HUDEP-2 (cell line): ENCODE measurements around the gene SERINC2.
"Not testable (repeated sequence)": the region's sequence is repeated elsewhere in the genome, so short reads cannot be mapped to it uniquely, and the experiment has no call there.

Source experiments
- DNase-seq, 76 experiments: peaks; one replicate each; lab custom pipeline; 2025; ENCODE audit not compliant: unreplicated experiment in 76 of 76; lab: John Stamatoyannopoulos, UW

SERINC2 gene

GRCh38 chr1:31382379-31382989 is 30.5 kb upstream of the SERINC2 start:
- no peak for DNase-seq

GRCh38 chr1:31383967-31384366 is 29.0 kb upstream of the SERINC2 start:
- no peak for DNase-seq

GRCh38 chr1:31386576-31387243 is 26.3 kb upstream of the SERINC2 start:
- DNase-seq, result not testable (repeated sequence)

GRCh38 chr1:31387612-31388011 is 25.4 kb upstream of the SERINC2 start:
- no peak for DNase-seq

GRCh38 chr1:31389616-31390015 is 23.4 kb upstream of the SERINC2 start:
- no peak for DNase-seq

DNA sequence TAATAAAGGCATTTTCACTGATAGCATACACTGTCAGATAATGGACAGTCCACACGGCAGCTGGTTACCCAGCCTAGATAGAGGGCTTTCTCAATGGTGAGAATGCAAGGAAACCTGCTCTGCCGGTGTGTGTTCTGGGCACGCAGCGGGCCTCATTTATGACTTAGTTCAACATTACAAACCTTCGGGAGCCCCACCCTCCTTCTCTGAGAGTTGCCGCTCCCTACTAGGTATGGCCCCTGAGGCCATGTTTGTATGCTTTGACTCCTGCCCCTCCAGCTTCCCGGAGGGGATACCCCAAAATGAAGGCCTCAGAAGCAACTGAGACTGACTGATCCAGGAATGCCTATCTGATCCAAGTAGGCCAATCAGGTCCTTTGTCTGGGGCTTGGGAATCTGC is 22.9 kb upstream of the SERINC2 start:
- no peak for DNase-seq

DNA sequence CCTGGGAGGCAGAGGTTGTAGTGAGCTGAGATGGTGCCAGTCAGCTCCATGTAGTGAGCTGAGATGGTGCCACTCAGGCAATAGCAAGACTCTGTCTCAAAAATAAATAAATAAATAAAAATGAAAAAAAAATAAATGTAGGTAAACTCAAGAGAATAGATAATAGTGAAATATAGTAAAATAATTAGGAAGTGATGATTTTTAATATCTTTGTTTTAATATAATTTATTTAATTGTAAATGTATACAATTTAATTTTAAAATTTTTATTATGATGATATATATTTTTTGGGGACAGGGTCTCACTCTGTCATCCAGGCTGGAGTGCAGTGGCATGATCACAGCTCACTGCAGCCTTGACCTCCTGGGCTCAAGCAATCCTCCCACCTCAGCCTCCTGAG is 19.6 kb upstream of the SERINC2 start:
- DNase-seq, result no peak

- peak in 61 of 76 experiments; percentile 8 to 76 (median 57) for DNase-seq
Measured at GRCh38 chr1:31394584-31395193, 18.3 kb upstream of the SERINC2 start.

DNA sequence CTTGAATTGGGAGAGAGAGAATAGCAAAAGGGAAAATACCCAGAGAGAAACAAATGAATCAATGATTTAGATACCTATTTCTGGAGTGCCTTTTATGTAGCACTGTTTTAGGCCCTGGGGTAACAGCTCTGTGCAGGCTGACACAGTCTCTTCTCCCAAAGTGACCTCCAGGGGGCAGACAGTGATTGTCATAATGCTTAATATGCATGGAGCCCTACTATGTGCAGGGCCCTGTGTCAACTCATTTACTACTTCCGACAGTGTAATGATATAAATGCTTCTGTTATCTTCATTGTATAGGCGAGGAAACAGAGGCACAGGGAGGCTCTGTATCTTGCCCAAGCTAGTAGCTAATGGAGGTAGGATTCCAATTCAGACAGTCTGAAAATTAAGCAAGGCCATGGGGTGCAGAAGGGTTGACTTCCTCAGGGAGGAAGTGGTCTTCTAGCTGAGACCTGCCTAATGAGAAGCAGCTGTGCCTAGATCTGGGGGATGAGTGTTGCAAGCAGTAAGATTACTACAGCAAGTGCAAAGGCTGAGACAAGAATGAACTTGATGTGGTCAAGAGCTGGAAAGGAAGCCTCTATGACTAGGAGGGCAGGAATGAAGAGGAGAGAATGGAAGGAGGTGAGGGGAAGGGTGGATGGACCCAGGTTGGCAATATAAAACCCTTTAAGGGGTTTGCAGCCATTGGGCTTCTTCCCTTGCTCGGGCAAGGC is 16.2 kb upstream of the SERINC2 start:
- peak in 13 of 76 experiments; percentile 5 to 21 (median 12) for DNase-seq

DNA sequence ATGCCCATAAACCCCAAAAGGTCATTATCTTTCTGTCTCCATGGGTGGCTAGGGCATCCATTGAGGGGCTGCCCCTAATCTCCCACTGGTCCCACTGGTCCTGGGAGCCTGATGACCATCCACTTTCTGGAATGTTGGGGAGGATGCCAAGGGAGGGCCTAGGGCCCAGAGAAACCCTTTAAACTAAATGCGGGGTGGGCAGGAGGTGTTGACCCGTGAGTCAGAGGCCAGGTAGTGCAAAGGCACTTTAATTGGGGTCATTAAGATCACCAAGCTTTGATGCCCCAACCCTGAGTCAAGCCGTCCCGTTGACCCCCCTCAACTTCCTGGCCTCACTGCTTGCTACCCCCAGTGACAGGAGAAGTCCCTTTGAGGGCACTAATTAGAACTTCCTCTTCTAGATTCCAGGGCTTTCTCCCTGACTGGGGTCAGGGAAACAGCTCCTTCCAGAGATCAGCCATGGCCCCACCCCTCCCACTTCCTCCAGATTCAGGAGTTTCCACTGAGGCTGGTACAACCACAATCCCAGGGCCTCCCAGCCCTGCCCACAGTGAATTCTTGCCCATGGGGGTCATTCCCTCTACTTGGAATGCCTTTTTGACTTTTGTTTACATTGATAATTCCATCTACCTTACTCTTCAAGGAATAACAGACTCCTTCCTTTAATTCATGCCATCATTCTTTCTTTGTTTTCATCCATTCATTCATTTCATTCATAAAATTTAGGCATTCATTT is 15.5 kb upstream of the SERINC2 start:
- DNase-seq, result no peak

DNA sequence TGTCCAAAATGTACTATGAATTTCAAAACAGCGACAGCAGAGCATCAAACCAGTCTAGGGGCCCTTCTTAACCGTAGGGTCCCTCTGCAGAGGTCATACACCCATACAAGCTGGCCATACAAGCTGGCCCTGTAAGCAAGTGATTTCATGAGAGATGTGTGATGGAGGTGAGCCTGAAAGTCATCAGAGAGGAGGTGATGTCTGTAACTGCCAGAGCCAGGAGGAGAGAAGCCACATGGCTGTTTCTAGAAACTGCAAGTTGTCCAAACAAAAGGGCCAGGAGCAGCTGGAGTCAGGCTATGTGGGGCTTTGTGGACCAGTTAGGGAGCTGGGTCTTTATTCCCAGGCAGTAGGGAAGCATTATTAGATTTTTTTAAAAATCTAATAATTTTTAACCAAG is 14.8 kb upstream of the SERINC2 start:
- no peak for DNase-seq

- no peak for DNase-seq
Measured at GRCh38 chr1:31399976-31400375, 13.0 kb upstream of the SERINC2 start.

- no peak for DNase-seq
Measured at GRCh38 chr1:31400393-31400792, 12.6 kb upstream of the SERINC2 start.

DNA sequence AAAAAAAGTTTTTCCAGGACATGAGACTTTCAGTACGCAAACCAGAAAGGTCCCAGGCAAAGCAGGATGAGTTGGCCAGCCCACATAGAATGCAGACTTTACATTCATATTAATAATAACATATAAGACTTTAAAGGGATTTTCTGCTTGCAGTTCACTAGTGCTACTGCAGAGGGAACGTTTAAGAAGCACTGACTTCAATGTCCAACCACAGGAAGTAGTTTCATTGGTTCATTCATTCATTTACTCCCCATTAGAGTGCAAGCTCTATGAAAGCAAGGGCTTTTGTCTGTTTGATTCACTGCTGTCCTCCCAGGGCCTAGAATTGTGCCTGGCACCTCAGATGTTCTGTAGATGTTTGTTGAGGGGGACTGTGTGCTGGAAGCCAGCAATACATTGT is 11.8 kb upstream of the SERINC2 start:
- DNase-seq, result no peak

- no peak for DNase-seq
Measured at GRCh38 chr1:31405578-31406245, 7.3 kb upstream of the SERINC2 start.

- no peak for DNase-seq
Measured at GRCh38 chr1:31407029-31407626, 5.9 kb upstream of the SERINC2 start.

DNA sequence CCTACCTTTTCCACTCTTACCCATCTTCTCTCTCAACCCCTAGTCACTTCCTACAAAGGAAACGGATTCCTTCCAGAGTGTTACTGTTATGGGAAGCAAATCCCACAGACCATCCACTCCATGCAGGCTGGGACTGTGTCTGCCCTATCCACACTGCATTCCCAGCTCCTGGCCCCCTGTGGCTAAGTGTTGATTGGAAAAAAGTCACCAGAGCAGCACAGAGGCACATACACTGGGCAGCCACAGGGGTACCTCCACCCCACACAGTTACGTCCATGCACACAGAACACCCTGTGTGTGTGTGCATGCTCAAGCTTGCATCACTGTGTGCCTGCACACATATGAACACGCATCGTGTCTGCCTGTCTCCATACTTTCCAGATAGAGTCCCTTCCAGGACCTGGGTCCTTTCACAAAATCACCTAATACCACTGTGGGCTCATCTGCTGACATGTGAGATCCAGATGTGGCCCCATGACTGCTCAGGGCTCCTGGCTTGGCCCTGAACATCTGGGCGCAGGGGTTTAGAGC is 4.2 kb upstream of the SERINC2 start:
- DNase-seq, result no peak

DNA sequence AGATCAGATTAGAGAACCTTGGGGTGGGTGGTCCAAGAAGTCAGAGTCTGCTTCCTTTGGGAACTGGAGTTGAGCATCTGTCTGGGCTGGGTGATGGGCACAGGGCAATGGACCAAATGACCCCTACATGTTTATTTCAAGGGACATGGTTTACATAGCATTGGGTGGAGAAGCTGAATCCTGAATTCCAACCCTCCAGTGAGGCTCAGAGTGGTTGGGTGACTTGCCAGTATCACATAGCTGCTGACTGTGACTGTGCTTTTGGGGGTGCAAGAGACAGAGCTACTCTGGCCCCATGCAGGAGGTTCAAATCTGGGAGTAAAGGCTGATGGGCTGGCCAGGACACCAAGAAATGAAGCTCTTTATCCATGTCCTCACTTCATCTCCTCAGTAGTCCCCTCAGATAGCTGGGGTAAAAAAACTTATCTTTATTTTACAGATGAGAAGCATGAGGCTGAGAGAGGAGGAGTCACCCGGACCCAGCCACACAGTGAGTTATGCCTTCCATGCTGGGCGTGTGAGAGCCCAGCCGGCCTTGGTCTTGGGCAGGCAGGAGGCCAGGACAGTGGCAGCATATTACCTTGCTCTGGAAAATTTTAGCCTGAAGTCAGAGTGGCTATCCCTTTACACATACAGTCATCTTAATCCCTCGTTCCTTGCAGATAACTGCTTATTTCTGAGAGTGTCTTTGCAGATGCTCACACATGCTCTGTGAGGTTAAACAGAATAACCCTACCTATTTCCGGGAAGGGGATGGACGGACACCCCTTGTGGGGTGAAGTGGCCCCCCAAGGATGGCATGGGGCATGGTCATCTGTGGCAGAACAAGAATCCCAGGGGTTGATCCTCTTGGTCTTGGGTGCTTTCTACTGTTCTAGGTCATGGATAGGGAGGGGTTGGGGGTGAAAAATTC is 2.8 kb upstream of the SERINC2 start:
- DNase-seq, result peak in 65 of 76 experiments; percentile 8 to 81 (median 49)

GRCh38 chr1:31410871-31411270 is 2.1 kb upstream of the SERINC2 start:
- no peak for DNase-seq
